Spleen (tissue), 7 donors: ENCODE data around the gene KCNAB1.

Source experiments
- CTCF ChIP-seq, 11 experiments: fragments of 200-600 bp in 7 of 11; fragments of 450-650 bp in 4 of 11; sonication (generic) in 4 of 11; IDR thresholded peaks in 8 of 11; conservative IDR thresholded peaks in 3 of 11; 1 replicate in 7 of 11; 2 replicates in 4 of 11; pipeline versions ENCODE4 v1.4.0 to v1.8.0; 2016 to 2021; ENCODE audit warnings: antibody characterized with exemption in 11 of 11, inconsistent platforms in 4 of 11, mild to moderate bottlenecking in 1 of 11
- POLR2AphosphoS5 ChIP-seq, 3 donors: sonication (generic); formaldehyde crosslinking; IDR thresholded peaks; one replicate each; pipeline ENCODE4 v1.5.1; 2017; ENCODE audit warnings: antibody characterized with exemption in 3 of 3
- donor health status: DM: no; HTN: no; CAD: no; lungs with moderate emphysema.
- donor health status: DM: no; HTN: no; CAD: no.
- donor health status: DM: no; HTN: no; CAD: no.

- TF ChIP-seq POLR2AphosphoS5 (IDR thresholded peaks at IDR 0.05) (no peak), CTCF (IDR thresholded peaks at IDR 0.05 in 8 of 11, conservative IDR thresholded peaks at IDR 0.05 in 3 of 11) (no peak)
Observed at GRCh38 chr3:156353563-156353962, 233.2 kb downstream of the KCNAB1 start.
